Neural cell (in vitro differentiated cells): ENCODE measurements around the gene AKR1B1. TPM values are rescaled to one million over a fixed set of nuclear protein-coding genes. Genes with fewer than 3 reads are reported as not detected.

Experiments
- H2AFZ ChIP-seq: fragments of 200-600, 300-800 bp; sonication (generic), shearing (Covaris generic); 2 replicates; pipeline ENCODE4 v1.6.0; 2014; ENCODE audit warnings: low read depth, mild to moderate bottlenecking, antibody characterized with exemption, low read length, moderate library complexity
- H3F3A ChIP-seq: fragments of 200-600 bp; shearing (Covaris generic); 2 replicates; pipeline ENCODE4 v1.6.1; 2016; ENCODE audit warnings: mild to moderate bottlenecking, moderate library complexity, mixed read lengths, antibody characterized with exemption, low read length; ENCODE audit not compliant: insufficient read depth, poor library complexity, severe bottlenecking
- H3K27ac ChIP-seq: fragments of 200-600, 300-800 bp; sonication (generic), shearing (Covaris generic); 2 replicates; pipeline ENCODE4 v1.5.1; 2014; ENCODE audit warnings: mild to moderate bottlenecking, low read length, moderate library complexity
- H3K27me3 ChIP-seq: fragments of 300-800, 200-600 bp; sonication (generic), shearing (Covaris generic); 2 replicates; pipeline ENCODE4 v1.6.0; 2014; ENCODE audit warnings: mild to moderate bottlenecking, low read depth, low read length, moderate library complexity; ENCODE audit not compliant: insufficient read depth
- H3K36me3 ChIP-seq: fragments of 300-800, 200-600 bp; sonication (generic), shearing (Covaris generic); 2 replicates; pipeline ENCODE4 v1.5.1; 2014; ENCODE audit warnings: mild to moderate bottlenecking, antibody characterized with exemption, low read length, moderate library complexity; ENCODE audit not compliant: insufficient read depth
- H3K4me2 ChIP-seq: fragments of 300-800, 200-600 bp; sonication (generic), shearing (Covaris generic); 2 replicates; pipeline ENCODE4 v1.6.0; 2014; ENCODE audit warnings: mild to moderate bottlenecking, low read length
- H3K4me3 ChIP-seq: fragments of 300-800, 200-600 bp; sonication (generic), shearing (Covaris generic); 2 replicates; pipeline ENCODE4 v1.5.1; 2014; ENCODE audit warnings: mild to moderate bottlenecking, low read length, moderate library complexity
- H3K79me2 ChIP-seq: fragments of 200-600 bp; shearing (Covaris generic); replicated peaks from 2 replicates; pipeline ENCODE4 v1.6.0; 2014; ENCODE audit warnings: mild to moderate bottlenecking, low read length, moderate library complexity; ENCODE audit not compliant: insufficient read depth
- H3K9ac ChIP-seq: fragments of 300-800, 200-600 bp; sonication (generic), shearing (Covaris generic); 2 replicates; pipeline ENCODE4 v1.6.1; 2016; ENCODE audit warnings: mild to moderate bottlenecking, low read length, mixed read lengths
- H3K9me2 ChIP-seq: fragments of 200-600 bp; shearing (Covaris generic); 2 replicates; pipeline ENCODE4 v1.6.1; 2016; ENCODE audit warnings: mild to moderate bottlenecking, low read length, mixed read lengths; ENCODE audit not compliant: insufficient read depth
- H3K9me3 ChIP-seq: fragments of 200-600, 300-800 bp; sonication (generic), shearing (Covaris generic); 2 replicates; pipeline ENCODE4 v1.6.1; 2016; ENCODE audit warnings: mild to moderate bottlenecking, mixed run types, low read length, moderate library complexity, mixed read lengths
- H4K20me1 ChIP-seq: fragments of 200-600 bp; shearing (Covaris generic); 2 replicates; pipeline ENCODE4 v1.6.1; 2016; ENCODE audit warnings: mild to moderate bottlenecking, mixed run types; ENCODE audit not compliant: insufficient read depth
- EP300 ChIP-seq: fragments of 450-650 bp; conservative IDR thresholded peaks from 2 replicates; pipeline ENCODE4 v1.6.1; 2014; ENCODE audit warnings: antibody characterized with exemption, mild to moderate bottlenecking, moderate library complexity; ENCODE audit not compliant: poor library complexity, severe bottlenecking
- EZH2 ChIP-seq: fragments of 200-600, 300-800 bp; shearing (Covaris generic), sonication (generic); IDR thresholded peaks from 2 replicates; pipeline ENCODE4 v1.6.1; 2014; ENCODE audit warnings: antibody characterized with exemption, low read length, borderline replicate concordance, mild to moderate bottlenecking; ENCODE audit not compliant: insufficient read depth, poor library complexity, severe bottlenecking
- MXI1 ChIP-seq: fragments of 450-650 bp; conservative IDR thresholded peaks from 2 replicates; pipeline ENCODE4 v1.6.1; 2014; ENCODE audit warnings: antibody characterized with exemption, mild to moderate bottlenecking; ENCODE audit not compliant: poor library complexity, severe bottlenecking
- POLR2AphosphoS5 ChIP-seq: IDR thresholded peaks from 2 replicates; pipeline ENCODE4 v1.6.1; 2012
- RAD21 ChIP-seq: fragments of 450-650 bp; conservative IDR thresholded peaks from 2 replicates; pipeline ENCODE4 v1.6.1; 2014; ENCODE audit warnings: antibody characterized with exemption, mild to moderate bottlenecking, moderate library complexity
- SMC3 ChIP-seq: fragments of 450-650 bp; conservative IDR thresholded peaks from 2 replicates; pipeline ENCODE4 v1.6.1; 2014; ENCODE audit warnings: antibody characterized with exemption, mild to moderate bottlenecking, moderate library complexity; ENCODE audit not compliant: poor library complexity
- TAF1 ChIP-seq: IDR thresholded peaks from 2 replicates; pipeline ENCODE4 v1.6.1; 2012; ENCODE audit warnings: low read depth
- polyA plus RNA-seq: library from polyadenylated mRNA; depleted of rRNA; stranded (reverse); fragments of >200 nt; gene quantifications from 2 replicates; pipeline ENCODE4 v1.2.3, GENCODE V29; 2014
- TF ChIP-seq, protein P1 (sequence below): IDR thresholded peaks from 2 replicates; pipeline ENCODE4 v1.6.1; 2012; ENCODE audit warnings: borderline replicate concordance
- TF ChIP-seq, protein P2 (sequence below): fragments of 450-650 bp; IDR thresholded peaks from 2 replicates; pipeline ENCODE4 v1.5.1; 2014; ENCODE audit warnings: antibody characterized with exemption, mild to moderate bottlenecking, moderate library complexity; ENCODE audit not compliant: poor library complexity, severe bottlenecking

Gene AKR1B1
- polyA plus RNA-seq, 1 donor from 2014 or later, result 202 TPM

GRCh38 chr7:134457210-134457609 is 1.7 kb downstream of the AKR1B1 start:
- peak overlapping the region; percentile 100 for H3K4me3 ChIP-seq
- H3K36me3 ChIP-seq, result no peaks in the 10 kb centered on the region
- H3K27me3 ChIP-seq, result no peaks in the 10 kb centered on the region
- no peaks in the 10 kb centered on the region for H3K9me3 ChIP-seq
- no peak overlapping the region for H2AFZ ChIP-seq
- H3K27ac ChIP-seq, result no peak overlapping the region
- no peaks in the 10 kb centered on the region for H3K9me2 ChIP-seq
- H3K4me2 ChIP-seq, result peak overlapping the region; percentile 56
- H3F3A ChIP-seq, result no peaks in the 10 kb centered on the region
- no peak overlapping the region for H3K9ac ChIP-seq
- TF ChIP-seq EP300 (no peak), MXI1 (no peak), SMC3 (no peak), EZH2 (no peak), POLR2AphosphoS5 (no peak), RAD21 (no peak), TAF1 (no peak)
- TF ChIP-seq, protein P1, sequence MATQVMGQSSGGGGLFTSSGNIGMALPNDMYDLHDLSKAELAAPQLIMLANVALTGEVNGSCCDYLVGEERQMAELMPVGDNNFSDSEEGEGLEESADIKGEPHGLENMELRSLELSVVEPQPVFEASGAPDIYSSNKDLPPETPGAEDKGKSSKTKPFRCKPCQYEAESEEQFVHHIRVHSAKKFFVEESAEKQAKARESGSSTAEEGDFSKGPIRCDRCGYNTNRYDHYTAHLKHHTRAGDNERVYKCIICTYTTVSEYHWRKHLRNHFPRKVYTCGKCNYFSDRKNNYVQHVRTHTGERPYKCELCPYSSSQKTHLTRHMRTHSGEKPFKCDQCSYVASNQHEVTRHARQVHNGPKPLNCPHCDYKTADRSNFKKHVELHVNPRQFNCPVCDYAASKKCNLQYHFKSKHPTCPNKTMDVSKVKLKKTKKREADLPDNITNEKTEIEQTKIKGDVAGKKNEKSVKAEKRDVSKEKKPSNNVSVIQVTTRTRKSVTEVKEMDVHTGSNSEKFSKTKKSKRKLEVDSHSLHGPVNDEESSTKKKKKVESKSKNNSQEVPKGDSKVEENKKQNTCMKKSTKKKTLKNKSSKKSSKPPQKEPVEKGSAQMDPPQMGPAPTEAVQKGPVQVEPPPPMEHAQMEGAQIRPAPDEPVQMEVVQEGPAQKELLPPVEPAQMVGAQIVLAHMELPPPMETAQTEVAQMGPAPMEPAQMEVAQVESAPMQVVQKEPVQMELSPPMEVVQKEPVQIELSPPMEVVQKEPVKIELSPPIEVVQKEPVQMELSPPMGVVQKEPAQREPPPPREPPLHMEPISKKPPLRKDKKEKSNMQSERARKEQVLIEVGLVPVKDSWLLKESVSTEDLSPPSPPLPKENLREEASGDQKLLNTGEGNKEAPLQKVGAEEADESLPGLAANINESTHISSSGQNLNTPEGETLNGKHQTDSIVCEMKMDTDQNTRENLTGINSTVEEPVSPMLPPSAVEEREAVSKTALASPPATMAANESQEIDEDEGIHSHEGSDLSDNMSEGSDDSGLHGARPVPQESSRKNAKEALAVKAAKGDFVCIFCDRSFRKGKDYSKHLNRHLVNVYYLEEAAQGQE, result no peak
- TF ChIP-seq, protein P2, sequence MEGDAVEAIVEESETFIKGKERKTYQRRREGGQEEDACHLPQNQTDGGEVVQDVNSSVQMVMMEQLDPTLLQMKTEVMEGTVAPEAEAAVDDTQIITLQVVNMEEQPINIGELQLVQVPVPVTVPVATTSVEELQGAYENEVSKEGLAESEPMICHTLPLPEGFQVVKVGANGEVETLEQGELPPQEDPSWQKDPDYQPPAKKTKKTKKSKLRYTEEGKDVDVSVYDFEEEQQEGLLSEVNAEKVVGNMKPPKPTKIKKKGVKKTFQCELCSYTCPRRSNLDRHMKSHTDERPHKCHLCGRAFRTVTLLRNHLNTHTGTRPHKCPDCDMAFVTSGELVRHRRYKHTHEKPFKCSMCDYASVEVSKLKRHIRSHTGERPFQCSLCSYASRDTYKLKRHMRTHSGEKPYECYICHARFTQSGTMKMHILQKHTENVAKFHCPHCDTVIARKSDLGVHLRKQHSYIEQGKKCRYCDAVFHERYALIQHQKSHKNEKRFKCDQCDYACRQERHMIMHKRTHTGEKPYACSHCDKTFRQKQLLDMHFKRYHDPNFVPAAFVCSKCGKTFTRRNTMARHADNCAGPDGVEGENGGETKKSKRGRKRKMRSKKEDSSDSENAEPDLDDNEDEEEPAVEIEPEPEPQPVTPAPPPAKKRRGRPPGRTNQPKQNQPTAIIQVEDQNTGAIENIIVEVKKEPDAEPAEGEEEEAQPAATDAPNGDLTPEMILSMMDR, result no peak
- peaks cover 14% of the 10 kb centered on the region for H3K79me2 ChIP-seq
- no peaks in the 10 kb centered on the region for H4K20me1 ChIP-seq

DNA sequence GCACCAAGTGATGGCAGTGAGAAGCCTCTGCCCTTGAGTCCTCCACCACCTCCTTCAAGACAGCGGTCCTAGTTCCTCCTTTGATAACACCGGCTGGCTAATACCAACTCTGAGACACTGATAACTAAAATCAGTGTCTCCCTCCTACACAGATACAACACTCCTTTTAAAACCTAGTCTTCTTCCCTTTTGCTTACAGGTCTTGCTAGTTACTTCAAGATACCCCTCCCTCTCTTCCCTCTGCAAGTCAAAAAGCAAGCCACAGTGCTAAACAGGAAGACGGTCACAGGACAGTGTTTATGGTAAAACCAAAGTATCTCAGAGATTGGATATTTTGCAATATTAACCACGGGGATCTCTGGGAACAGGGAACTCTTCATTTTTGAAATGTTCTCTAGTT is 4.6 kb downstream of the AKR1B1 start:
- H2AFZ ChIP-seq, result no peak overlapping the region
- no peak for TF ChIP-seq TAF1
- no peak for TF ChIP-seq EP300
- TF ChIP-seq EZH2, result no peak
- no peak for TF ChIP-seq SMC3
- TF ChIP-seq, protein P2, result no peak
- TF ChIP-seq, protein P1, result no peak
- TF ChIP-seq MXI1, result no peak
- H4K20me1 ChIP-seq, result no peaks in the 10 kb centered on the region
- no peak overlapping the region for H3K9ac ChIP-seq
- H3K79me2 ChIP-seq, result peaks cover 14% of the 10 kb centered on the region
- no peak overlapping the region for H3K4me2 ChIP-seq
- peaks cover 5% of the 10 kb centered on the region for H3K36me3 ChIP-seq
- no peaks in the 10 kb centered on the region for H3K9me3 ChIP-seq
- H3K4me3 ChIP-seq, result no peak overlapping the region
- H3F3A ChIP-seq, result no peaks in the 10 kb centered on the region
- H3K27me3 ChIP-seq, result no peaks in the 10 kb centered on the region
- no peak overlapping the region for H3K27ac ChIP-seq
- H3K9me2 ChIP-seq, result no peaks in the 10 kb centered on the region
